HepG2 (cell line): ENCODE measurements around the gene TNFAIP2. TPM values are rescaled to one million over a fixed set of nuclear protein-coding genes. Genes with fewer than 3 reads are reported as not detected.

Experiments used
- AKAP8 ChIP-seq: sonication (generic); formaldehyde crosslinking; IDR thresholded peaks from 2 replicates; pipeline ENCODE4 v1.5.1; 2020; ENCODE audit warnings: mild to moderate bottlenecking, missing genetic modification reagents
- ARNTL ChIP-seq: sonication (generic); formaldehyde crosslinking; IDR thresholded peaks from 2 replicates; pipeline ENCODE4 v1.4.0; 2020; ENCODE audit warnings: mild to moderate bottlenecking, missing genetic modification reagents
- CBFB ChIP-seq: sonication (generic); formaldehyde crosslinking; IDR thresholded peaks from 2 replicates; pipeline ENCODE4 v1.4.0; 2020; ENCODE audit warnings: missing genetic modification reagents
- CBX1 ChIP-seq: IDR thresholded peaks from one replicate; pipeline ENCODE4 v1.6.1; 2016; ENCODE audit warnings: antibody characterized with exemption, low read depth
- CBX2 ChIP-seq, 2 experiments: fragments of 200-600 bp in 1 of 2; sonication (generic); formaldehyde crosslinking in 1 of 2; IDR thresholded peaks; 2 replicates each; pipeline versions ENCODE4 v1.7.0 to v1.8.1; 2018 to 2022; ENCODE audit warnings: low read depth in 2 of 2, low read length in 1 of 2, mild to moderate bottlenecking in 1 of 2, missing genetic modification reagents in 1 of 2
- ERF ChIP-seq: IDR thresholded peaks from 2 replicates; pipeline ENCODE4 v1.6.1; 2018; ENCODE audit warnings: missing biosample characterization, missing genetic modification reagents
- MED1 ChIP-seq: sonication (generic); formaldehyde crosslinking; IDR thresholded peaks from 2 replicates; pipeline ENCODE4 v1.4.0; 2020; ENCODE audit warnings: missing genetic modification reagents
- MEF2D ChIP-seq: sonication (generic); formaldehyde crosslinking; IDR thresholded peaks from 2 replicates; pipeline ENCODE4 v1.5.1; 2020; ENCODE audit warnings: mild to moderate bottlenecking, missing genetic modification reagents
- NFKB2 ChIP-seq: sonication (generic); formaldehyde crosslinking; IDR thresholded peaks from 2 replicates; pipeline ENCODE4 v1.4.0; 2020; ENCODE audit warnings: missing genetic modification reagents, borderline replicate concordance
- NFYC ChIP-seq: IDR thresholded peaks from 2 replicates; pipeline ENCODE4 v1.6.1; 2016; ENCODE audit warnings: missing genetic modification reagents, missing compliant biosample characterization
- PAF1 ChIP-seq: IDR thresholded peaks from 2 replicates; pipeline ENCODE4 v1.6.1; 2016; ENCODE audit warnings: missing genetic modification reagents, missing compliant biosample characterization
- POLR2AphosphoS2 ChIP-seq: IDR thresholded peaks from 2 replicates; pipeline ENCODE4 v1.6.1; 2011; ENCODE audit warnings: low read depth, low read length, improper control_type of control experiment
- POLR2AphosphoS5 ChIP-seq: IDR thresholded peaks from 2 replicates; pipeline ENCODE4 v1.6.1; 2012; ENCODE audit warnings: low read depth, low read length
- TBX2 ChIP-seq: sonication (generic); formaldehyde crosslinking; IDR thresholded peaks from 2 replicates; pipeline ENCODE4 v1.5.0; 2020; ENCODE audit warnings: missing genetic modification reagents, mild to moderate bottlenecking, borderline replicate concordance
- ZMYM4 ChIP-seq: sonication (generic); formaldehyde crosslinking; IDR thresholded peaks from 2 replicates; pipeline ENCODE4 v1.8.1; 2023; ENCODE audit warnings: mild to moderate bottlenecking, missing genetic modification reagents
- ZNF292 ChIP-seq: sonication (generic); formaldehyde crosslinking; IDR thresholded peaks from 2 replicates; pipeline ENCODE4 v1.8.1; 2022; ENCODE audit warnings: mild to moderate bottlenecking, low read depth, missing genetic modification reagents, borderline replicate concordance
- ZNF331 ChIP-seq: sonication (generic); formaldehyde crosslinking; IDR thresholded peaks from 2 replicates; pipeline ENCODE4 v1.4.0; 2020; ENCODE audit warnings: missing genetic modification reagents
- ZNF446 ChIP-seq: sonication (generic); formaldehyde crosslinking; IDR thresholded peaks from 2 replicates; pipeline ENCODE4 v1.5.0; 2020; ENCODE audit warnings: mild to moderate bottlenecking, missing genetic modification reagents
- ZNF552 ChIP-seq: sonication (generic); formaldehyde crosslinking; IDR thresholded peaks from 2 replicates; pipeline ENCODE4 v1.9.0; 2022; ENCODE audit warnings: missing genetic modification reagents, mild to moderate bottlenecking, borderline replicate concordance
- ZNF746 ChIP-seq: sonication (generic); formaldehyde crosslinking; IDR thresholded peaks from 2 replicates; pipeline ENCODE4 v1.8.0; 2022; ENCODE audit warnings: mild to moderate bottlenecking, missing genetic modification reagents
- polyA plus RNA-seq, 8 experiments: library from polyadenylated mRNA; depleted of rRNA in 3 of 8; stranded (reverse) in 7 of 8; unstranded in 1 of 8; fragments of >200 nt; fragmentation: Illumina TruSeq in 4 of 8; extraction: Trizol in 4 of 8; gene quantifications; 2 replicates each; pipeline versions ENCODE4 v1.2.1 to v1.2.3, GENCODE V29; 2011 to 2016; ENCODE audit warnings: low read depth in 4 of 8, missing spikeins in 1 of 8, mixed read lengths in 1 of 8; ENCODE audit not compliant: insufficient read depth in 1 of 8
- total RNA-seq, 5 experiments: library from RNA; depleted of rRNA; stranded (reverse); fragments of >200 nt; fragmentation: Illumina TruSeq; extraction: Trizol; gene quantifications; 2 replicates each; pipeline ENCODE4 v1.2.3, GENCODE V29; 2016; ENCODE audit warnings: low read depth in 1 of 5
- TF ChIP-seq, protein P1 (sequence below), 2 experiments: fragments of 450-650 bp in 1 of 2; sonication (generic) in 1 of 2; formaldehyde crosslinking; IDR thresholded peaks; 2 replicates each; pipeline versions ENCODE4 v1.5.0 to v1.8.0; 2020 to 2022; ENCODE audit warnings: mild to moderate bottlenecking in 1 of 2, missing genetic modification reagents in 1 of 2
- TF ChIP-seq, protein P2 (sequence below): IDR thresholded peaks from 2 replicates; pipeline ENCODE4 v1.6.1; 2016; ENCODE audit warnings: low read depth
- TF ChIP-seq, protein P3 (sequence below): sonication (generic); formaldehyde crosslinking; IDR thresholded peaks from 2 replicates; pipeline ENCODE4 v1.4.0; 2020; ENCODE audit warnings: mild to moderate bottlenecking, missing genetic modification reagents
- TF ChIP-seq, protein P4 (sequence below): sonication (generic); formaldehyde crosslinking; IDR thresholded peaks from 2 replicates; pipeline ENCODE4 v1.4.0; 2020; ENCODE audit warnings: missing genetic modification reagents
- TF ChIP-seq, protein P5 (sequence below): sonication (generic); formaldehyde crosslinking; IDR thresholded peaks from 2 replicates; pipeline ENCODE4 v1.4.0; 2020; ENCODE audit warnings: missing genetic modification reagents, mild to moderate bottlenecking, borderline replicate concordance

The TNFAIP2 gene
- total and polyA plus RNA-seq, 2 of the 13 experiments (the other 11 are each of a cell fraction or from before 2014, with no cell fraction given) = 0.46 to 1.5 TPM

DNA sequence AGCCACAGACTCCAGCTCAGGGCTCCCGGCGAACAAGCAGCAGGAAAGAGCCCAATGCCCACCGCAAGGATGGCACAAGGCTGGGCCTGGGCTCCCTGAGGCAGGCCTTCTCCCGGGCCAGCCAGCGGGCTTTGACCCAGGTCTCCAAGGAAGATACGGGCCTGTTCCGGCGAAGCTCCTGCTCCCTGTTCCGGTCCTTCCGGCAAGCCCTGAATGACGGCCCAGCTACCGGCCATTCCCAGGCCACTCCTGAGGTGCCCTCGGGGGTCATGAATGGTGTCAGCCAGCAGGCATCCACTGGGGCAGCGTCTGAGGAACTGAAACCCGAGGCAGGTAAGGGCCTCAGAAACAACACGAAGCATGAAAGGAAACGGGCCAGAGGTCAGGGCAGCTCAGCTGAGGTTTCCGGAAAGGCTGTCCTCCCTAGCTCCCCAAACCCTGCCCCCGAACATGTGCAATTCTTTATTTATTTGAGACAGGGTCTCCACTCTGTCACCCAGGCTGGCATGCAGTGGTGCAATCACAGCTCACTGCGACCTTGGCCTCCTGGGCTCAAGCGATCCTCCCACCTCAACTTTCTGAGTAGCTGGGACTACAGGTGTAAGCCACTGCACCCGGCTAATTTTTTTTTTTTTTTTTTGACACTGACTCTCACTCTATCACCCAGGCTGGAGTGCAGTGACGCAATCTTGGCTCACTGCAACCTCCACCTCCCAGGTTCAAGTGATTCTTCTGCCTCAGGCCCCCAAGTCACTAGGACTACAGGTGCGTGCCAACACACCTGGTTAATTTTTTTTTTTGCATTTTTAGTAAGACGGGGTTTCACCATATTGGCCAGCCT lies 22.8 kb upstream of the TNFAIP2 start (continued):
- TF ChIP-seq NFKB2 (CRISPR knock-in tag) = peak; percentile 49; the same call in 1 of the 2 replicates
- peak; percentile 95; the same call in 1 of the 2 replicates for TF ChIP-seq TBX2 (CRISPR knock-in tag)
- no peak for TF ChIP-seq CBX1
- TF ChIP-seq ZNF446 = no peak
- peak; percentile 94 for TF ChIP-seq ARNTL
- TF ChIP-seq ERF (CRISPR knock-in tag) = peak; percentile 90
- TF ChIP-seq PAF1 = no peak
- TF ChIP-seq, protein P1, sequence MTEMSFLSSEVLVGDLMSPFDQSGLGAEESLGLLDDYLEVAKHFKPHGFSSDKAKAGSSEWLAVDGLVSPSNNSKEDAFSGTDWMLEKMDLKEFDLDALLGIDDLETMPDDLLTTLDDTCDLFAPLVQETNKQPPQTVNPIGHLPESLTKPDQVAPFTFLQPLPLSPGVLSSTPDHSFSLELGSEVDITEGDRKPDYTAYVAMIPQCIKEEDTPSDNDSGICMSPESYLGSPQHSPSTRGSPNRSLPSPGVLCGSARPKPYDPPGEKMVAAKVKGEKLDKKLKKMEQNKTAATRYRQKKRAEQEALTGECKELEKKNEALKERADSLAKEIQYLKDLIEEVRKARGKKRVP (CRISPR knock-in tag; IDR thresholded peaks at IDR 0.05) = peak in 1 of 2 experiments; percentile 92; a peak in 2 of 4 replicates
- TF ChIP-seq, protein P2, sequence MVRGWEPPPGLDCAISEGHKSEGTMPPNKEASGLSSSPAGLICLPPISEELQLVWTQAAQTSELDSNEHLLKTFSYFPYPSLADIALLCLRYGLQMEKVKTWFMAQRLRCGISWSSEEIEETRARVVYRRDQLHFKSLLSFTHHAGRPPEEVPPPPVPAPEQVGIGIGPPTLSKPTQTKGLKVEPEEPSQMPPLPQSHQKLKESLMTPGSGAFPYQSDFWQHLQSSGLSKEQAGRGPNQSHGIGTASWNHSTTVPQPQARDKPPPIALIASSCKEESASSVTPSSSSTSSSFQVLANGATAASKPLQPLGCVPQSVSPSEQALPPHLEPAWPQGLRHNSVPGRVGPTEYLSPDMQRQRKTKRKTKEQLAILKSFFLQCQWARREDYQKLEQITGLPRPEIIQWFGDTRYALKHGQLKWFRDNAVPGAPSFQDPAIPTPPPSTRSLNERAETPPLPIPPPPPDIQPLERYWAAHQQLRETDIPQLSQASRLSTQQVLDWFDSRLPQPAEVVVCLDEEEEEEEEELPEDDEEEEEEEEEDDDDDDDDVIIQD = peak; percentile 39
- TF ChIP-seq, protein P3, sequence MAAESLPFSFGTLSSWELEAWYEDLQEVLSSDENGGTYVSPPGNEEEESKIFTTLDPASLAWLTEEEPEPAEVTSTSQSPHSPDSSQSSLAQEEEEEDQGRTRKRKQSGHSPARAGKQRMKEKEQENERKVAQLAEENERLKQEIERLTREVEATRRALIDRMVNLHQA (CRISPR knock-in tag) = no peak
- TF ChIP-seq AKAP8 (CRISPR knock-in tag) = no peak
- TF ChIP-seq ZMYM4 (CRISPR knock-in tag) = peak; percentile 43
- TF ChIP-seq MED1 (CRISPR knock-in tag) = peak; percentile 97
- peak; percentile 76 for TF ChIP-seq ZNF331 (CRISPR knock-in tag)
- TF ChIP-seq, protein P4, sequence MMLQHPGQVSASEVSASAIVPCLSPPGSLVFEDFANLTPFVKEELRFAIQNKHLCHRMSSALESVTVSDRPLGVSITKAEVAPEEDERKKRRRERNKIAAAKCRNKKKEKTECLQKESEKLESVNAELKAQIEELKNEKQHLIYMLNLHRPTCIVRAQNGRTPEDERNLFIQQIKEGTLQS = peak; percentile 84
- 0 out of 2 replicates have a peak, but pooled peaks have one; percentile 19 for TF ChIP-seq CBFB (CRISPR knock-in tag)
- TF ChIP-seq, protein P5, sequence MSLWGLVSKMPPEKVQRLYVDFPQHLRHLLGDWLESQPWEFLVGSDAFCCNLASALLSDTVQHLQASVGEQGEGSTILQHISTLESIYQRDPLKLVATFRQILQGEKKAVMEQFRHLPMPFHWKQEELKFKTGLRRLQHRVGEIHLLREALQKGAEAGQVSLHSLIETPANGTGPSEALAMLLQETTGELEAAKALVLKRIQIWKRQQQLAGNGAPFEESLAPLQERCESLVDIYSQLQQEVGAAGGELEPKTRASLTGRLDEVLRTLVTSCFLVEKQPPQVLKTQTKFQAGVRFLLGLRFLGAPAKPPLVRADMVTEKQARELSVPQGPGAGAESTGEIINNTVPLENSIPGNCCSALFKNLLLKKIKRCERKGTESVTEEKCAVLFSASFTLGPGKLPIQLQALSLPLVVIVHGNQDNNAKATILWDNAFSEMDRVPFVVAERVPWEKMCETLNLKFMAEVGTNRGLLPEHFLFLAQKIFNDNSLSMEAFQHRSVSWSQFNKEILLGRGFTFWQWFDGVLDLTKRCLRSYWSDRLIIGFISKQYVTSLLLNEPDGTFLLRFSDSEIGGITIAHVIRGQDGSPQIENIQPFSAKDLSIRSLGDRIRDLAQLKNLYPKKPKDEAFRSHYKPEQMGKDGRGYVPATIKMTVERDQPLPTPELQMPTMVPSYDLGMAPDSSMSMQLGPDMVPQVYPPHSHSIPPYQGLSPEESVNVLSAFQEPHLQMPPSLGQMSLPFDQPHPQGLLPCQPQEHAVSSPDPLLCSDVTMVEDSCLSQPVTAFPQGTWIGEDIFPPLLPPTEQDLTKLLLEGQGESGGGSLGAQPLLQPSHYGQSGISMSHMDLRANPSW = peak; percentile 72; the same call in 1 of the 2 replicates
- peak; percentile 97 for TF ChIP-seq MEF2D (CRISPR knock-in tag)
- no peak for TF ChIP-seq NFYC (CRISPR knock-in tag)
- no peak for TF ChIP-seq CBX2 (IDR thresholded peaks at IDR 0.05; ENCODE audit: low read depth, low read length)
- TF ChIP-seq CBX2 (CRISPR knock-in tag; IDR thresholded peaks at IDR 0.05; ENCODE audit: low read depth) = no peak
- peak; percentile 80 for TF ChIP-seq POLR2AphosphoS5
- TF ChIP-seq POLR2AphosphoS2 = no peak
- no peak for TF ChIP-seq ZNF552
- TF ChIP-seq ZNF746 (CRISPR knock-in tag) = peak; percentile 99
- peak; percentile 65; the same call in 1 of the 2 replicates for TF ChIP-seq ZNF292 (CRISPR knock-in tag)
